Measurements from ENCODE around the gene SEMA6A. TPM values are rescaled to one million over a fixed set of nuclear protein-coding genes. Genes with fewer than 3 reads are reported as not detected.

The SEMA6A gene
- total RNA-seq, 1 experiment from 2014 or later, result not detected

- H3K27me3 ChIP-seq (ENCODE audit: low read length), result no peaks in the 10 kb centered on the region
- no peaks in the 10 kb centered on the region for H3F3A ChIP-seq (ENCODE audit: low read length, unreplicated experiment)
- no peaks in the 10 kb centered on the region for H3K9me3 ChIP-seq (ENCODE audit: low read length)
- ATAC-seq (no peak), DNase-seq (no peak)
- H3K4me3 ChIP-seq (ENCODE audit: low read length), result no peak overlapping the region
- no peak overlapping the region for H2AFZ ChIP-seq (ENCODE audit: low read length)
- no peak overlapping the region for H3K27ac ChIP-seq (ENCODE audit: low read length)
- no peak overlapping the region for H3K9ac ChIP-seq (ENCODE audit: low read length)
- BruUV-seq (replicated peaks), result no TSS peak
- no peaks in the 10 kb centered on the region for H3K9me2 ChIP-seq (replicated peaks; ENCODE audit: low read length)
- CTCF ChIA-PET, result no interaction called here
- H3K4me1 ChIP-seq (ENCODE audit: insufficient read depth, low read length), result no peaks in the 10 kb centered on the region
- H3K36me3 ChIP-seq (ENCODE audit: low read depth, low read length), result no peaks in the 10 kb centered on the region
- POLR2A ChIA-PET (ENCODE audit: unreplicated experiment), result no interaction called here
- no peak overlapping the region for H3K4me2 ChIP-seq (ENCODE audit: low read length)
- H3K79me2 ChIP-seq (ENCODE audit: low read length), result no peaks in the 10 kb centered on the region
- no peak for TF ChIP-seq CTCF (conservative IDR thresholded peaks at IDR 0.05; ENCODE audit: low read depth, low read length)
- no peaks in the 10 kb centered on the region for H4K20me1 ChIP-seq (ENCODE audit: low read length)
- intact Hi-C loops (cut with micrococcal nuclease), result no loop called here
These were observed 57.1 kb downstream of the SEMA6A start for GRCh38 chr5:116517488-116517887.

- H3F3A ChIP-seq (ENCODE audit: low read length, unreplicated experiment), result no peaks in the 10 kb centered on the region
- ATAC-seq (no peak), DNase-seq (no peak)
- TF ChIP-seq EZH2 (IDR thresholded peaks at IDR 0.05; ENCODE audit: low read length, unreplicated experiment), result no peak
- TF ChIP-seq CTCF (conservative IDR thresholded peaks at IDR 0.05; ENCODE audit: low read depth, low read length), result no peak
- TF ChIP-seq EZH2phosphoT487 (IDR thresholded peaks at IDR 0.05; ENCODE audit: borderline replicate concordance, low read length), result no peak
- H3K4me2 ChIP-seq (ENCODE audit: low read length), result no peak overlapping the region
- ChIA-PET POLR2A (ENCODE audit: unreplicated experiment) (no interaction called here), CTCF (interaction anchor here (0.7 kb wide), 1 partner anchor 44 kb away, joined by 3 read pairs; no protein-coding TSS in a partner anchor)
- H3K27me3 ChIP-seq (ENCODE audit: low read length), result no peaks in the 10 kb centered on the region
- intact Hi-C loops (cut with micrococcal nuclease), result no loop called here
- H3K79me2 ChIP-seq (ENCODE audit: low read length), result no peaks in the 10 kb centered on the region
- no peaks in the 10 kb centered on the region for H3K9me2 ChIP-seq (replicated peaks; ENCODE audit: low read length)
- H3K36me3 ChIP-seq (ENCODE audit: low read depth, low read length), result no peaks in the 10 kb centered on the region
- H4K20me1 ChIP-seq (ENCODE audit: low read length), result no peaks in the 10 kb centered on the region
- H3K4me1 ChIP-seq (ENCODE audit: insufficient read depth, low read length), result no peaks in the 10 kb centered on the region
- H3K9ac ChIP-seq (ENCODE audit: low read length), result no peak overlapping the region
- no peaks in the 10 kb centered on the region for H3K9me3 ChIP-seq (ENCODE audit: low read length)
- H2AFZ ChIP-seq (ENCODE audit: low read length), result no peak overlapping the region
- no TSS peak for BruUV-seq (replicated peaks)
- no peak overlapping the region for H3K27ac ChIP-seq (ENCODE audit: low read length)
- no peak overlapping the region for H3K4me3 ChIP-seq (ENCODE audit: low read length)
These were observed 58.6 kb downstream of the SEMA6A start for GRCh38 chr5:116516021-116516420.

- Histone ChIP-seq H3K79me2 (ENCODE audit: low read length) (no peaks in the 10 kb centered on the region), H3K36me3 (ENCODE audit: low read depth, low read length) (no peaks in the 10 kb centered on the region), H3K9ac (ENCODE audit: low read length) (no peak overlapping the region), H2AFZ (ENCODE audit: low read length) (no peak overlapping the region), H3K4me3 (ENCODE audit: low read length) (no peak overlapping the region), H3F3A (ENCODE audit: low read length, unreplicated experiment) (no peaks in the 10 kb centered on the region), H3K9me2 (replicated peaks; ENCODE audit: low read length) (no peaks in the 10 kb centered on the region), H3K27ac (ENCODE audit: low read length) (no peak overlapping the region), H3K4me2 (ENCODE audit: low read length) (no peak overlapping the region), H3K27me3 (ENCODE audit: low read length) (no peaks in the 10 kb centered on the region), H3K4me1 (ENCODE audit: insufficient read depth, low read length) (no peaks in the 10 kb centered on the region), H3K9me3 (ENCODE audit: low read length) (no peaks in the 10 kb centered on the region), H4K20me1 (ENCODE audit: low read length) (no peaks in the 10 kb centered on the region)
- DNase-seq (no peak), ATAC-seq (no peak)
- BruUV-seq (replicated peaks), result no TSS peak
- ChIA-PET POLR2A (ENCODE audit: unreplicated experiment) (no interaction called here), CTCF (no interaction called here)
- intact Hi-C loops (cut with micrococcal nuclease), result no loop called here
- TF ChIP-seq EZH2phosphoT487 (IDR thresholded peaks at IDR 0.05; ENCODE audit: borderline replicate concordance, low read length) (no peak), CTCF (conservative IDR thresholded peaks at IDR 0.05; ENCODE audit: low read depth, low read length) (no peak), EZH2 (IDR thresholded peaks at IDR 0.05; ENCODE audit: low read length, unreplicated experiment) (no peak)
These were observed 60.1 kb downstream of the SEMA6A start for GRCh38 chr5:116514421-116514970.

All from PC-3 (cell line).